Heart right ventricle (tissue), 16 donors: ENCODE measurements around the gene CCDC86. TPM values are rescaled to one million over a fixed set of nuclear protein-coding genes. Genes with fewer than 3 reads are reported as not detected.

Experiments used
- ATAC-seq, 8 donors: fragments of 200-7000 bp; cut with Tn5 transposase; one replicate each; pipeline ENCODE4 v1.9.1; 2020; ENCODE audit warnings: mild to moderate bottlenecking in 8 of 8, moderate library complexity in 8 of 8, moderate number of reproducible peaks in 1 of 8
- DNase-seq, 2 donors: peaks; one replicate each; pipeline ENCODE4 v3.0.0-alpha.2; 2020
- H3K27ac ChIP-seq, 10 donors: fragments of 200-600 bp; sonication (generic) in 2 of 10; one replicate each; pipeline versions ENCODE4 v1.5.0 to v1.8.0; 2020 to 2022; ENCODE audit warnings: mild to moderate bottlenecking in 3 of 10
- H3K27me3 ChIP-seq, 7 donors: fragments of 200-600 bp; one replicate each; pipeline ENCODE4 v1.8.0; 2021 to 2022; ENCODE audit warnings: mild to moderate bottlenecking in 2 of 7
- H3K36me3 ChIP-seq, 9 donors: fragments of 200-600 bp; sonication (generic) in 1 of 9; one replicate each; pipeline versions ENCODE4 v1.5.0 to v1.8.0; 2020 to 2022; ENCODE audit warnings: mild to moderate bottlenecking in 2 of 9
- H3K4me1 ChIP-seq, 9 donors: fragments of 200-600 bp; sonication (generic) in 1 of 9; one replicate each; pipeline versions ENCODE4 v1.5.0 to v1.8.0; 2020 to 2022; ENCODE audit warnings: mild to moderate bottlenecking in 4 of 9
- H3K4me3 ChIP-seq, 10 donors: fragments of 200-600 bp; sonication (generic) in 2 of 10; one replicate each; pipeline versions ENCODE4 v1.5.0 to v1.8.0; 2020 to 2022; ENCODE audit warnings: mild to moderate bottlenecking in 7 of 10, moderate library complexity in 2 of 10
- H3K9me3 ChIP-seq, 11 donors: fragments of 200-600 bp in 10 of 11; sonication (generic) in 2 of 11; one replicate each; pipeline versions ENCODE4 v1.5.0 to v1.8.0; 2013 to 2022; ENCODE audit warnings: mild to moderate bottlenecking in 2 of 11, control low read depth in 1 of 11, moderate library complexity in 1 of 11
- CTCF ChIP-seq, 9 donors: fragments of 200-600 bp; sonication (generic) in 2 of 9; IDR thresholded peaks; one replicate each; pipeline versions ENCODE4 v1.5.0 to v1.8.0; 2021 to 2022; ENCODE audit warnings: antibody characterized with exemption in 9 of 9, mild to moderate bottlenecking in 5 of 9, moderate library complexity in 1 of 9
- WGBS, 2 donors: extraction: QIAGEN DNeasy Blood & Tissue Kit; methylation state at CpG; one replicate each; pipeline ENCODE4 v1.1.7; 2013; ENCODE audit warnings: inconsistent platforms in 1 of 2; 5-methylcytosine and 5-hydroxymethylcytosine counted together
- intact Hi-C, 10 donors: fragments of 100-400 bp; cut with DNase I; formaldehyde crosslinking; loops; one replicate each; pipeline versions ENCODE4 v1.11.1 to v1.14.2; 2022
- polyA plus RNA-seq, 2 donors: library from polyadenylated mRNA; stranded (reverse); fragments of 200-250 nt; gene quantifications; one replicate each; pipeline ENCODE4 v1.2.3, GENCODE V29; 2013
- total RNA-seq, 10 donors: library from RNA; stranded (reverse); fragmentation: NEBNext Ultra II Directional in 3 of 10; extraction: Animal tissue kit (Norgen Biotek cat#: 25700) in 3 of 10; gene quantifications; one replicate each; pipeline versions ENCODE4 v1.2.1 to v1.2.4, GENCODE V29; 2021 to 2023
- donor health status: Arrhythmogenic right ventricular cardiomyopathy.
- donor health status: ischemic (EF 13 %, LVEDD 7.1; RV severe dilation, severe dysfunction).
- donor health status: healthy with polysubstance abuse.
- donor health status: DM: no; HTN: yes; CAD: no.
- donor health status: DM: no; HTN: no; CAD: no.
- donor health status: ischemic (EF 25% LVEDD 6.9; RV normal size, moderate dysfunction).
- donor health status: ischemic (EF 25% LVEDD 5.7; RV mildly dilated, moderate dysfunction).
- donor health status: healthy.
- donor health status: DM: yes; HTN: yes; CAD: no.
- donor health status: Ischemic cardiomyopathy.
- donor health status: ischemic (EF 35%, LVEDD 5.7; RV mildly dilated, moderate dysfunction).
- donor health status: nonischemic (EF 11% LVEDD 7.7; RV severe dilation, severe dysfunction).
- donor health status: DM: yes; HTN: yes; CAD: no.
- donor health status: PGD.
- donor health status: ischemic (EF 29% LVEDD 5.4; RV normal size, mild dysfunction).
- donor health status: nonischemic (EF 23%, LVEDD 6.1; RV moderate dilation, normal function).

CCDC86 gene
- total and polyA plus RNA-seq, 12 donors, result 6.6 to 26.5 (median 9.2) TPM

GRCh38 chr11:60851327-60852104 is 9.6 kb downstream of the CCDC86 start:
- WGBS, 2 donors, result 88 to 91% methylated on average over 17 of the region's 17 CpGs
- no peak for TF ChIP-seq CTCF (IDR thresholded peaks at IDR 0.05)
- H3K9me3 ChIP-seq, result no peaks in the 10 kb centered on the region
- ATAC-seq (no peak), DNase-seq (no peak)
- peaks cover 0 to 7% (median 0%) of the 10 kb centered on the region in 7 donors for H3K27me3 ChIP-seq
- no peak overlapping the region for H3K27ac ChIP-seq
- intact Hi-C loops, result no loop called here
- no peaks in the 10 kb centered on the region for H3K4me1 ChIP-seq
- H3K4me3 ChIP-seq, result no peak overlapping the region
- peaks cover 0 to 64% (median 21%) of the 10 kb centered on the region in 9 donors for H3K36me3 ChIP-seq

- DNase-seq (no peak), ATAC-seq (no peak)
- Histone ChIP-seq H3K27ac (no peak overlapping the region), H3K4me1 (no peaks in the 10 kb centered on the region), H3K4me3 (no peak overlapping the region), H3K9me3 (no peaks in the 10 kb centered on the region), H3K36me3 (peaks cover 0 to 59% (median 21%) of the 10 kb centered on the region in 9 donors), H3K27me3 (peaks cover 0 to 7% (median 0%) of the 10 kb centered on the region in 7 donors)
- no peak for TF ChIP-seq CTCF (IDR thresholded peaks at IDR 0.05)
- intact Hi-C loops, result no loop called here
- 41 to 61% methylated on average over 66 to 78 of the region's 78 CpGs for WGBS, 2 donors
These were observed 10.4 kb downstream of the CCDC86 start for GRCh38 chr11:60852117-60852981.

GRCh38 chr11:60852982-60853950 is 11.4 kb downstream of the CCDC86 start:
- no peak for ATAC-seq

More at GRCh38 chr11:60852982-60853950, 11.4 kb downstream of the CCDC86 start:
- no peak for TF ChIP-seq CTCF (IDR thresholded peaks at IDR 0.05)
- 77 to 86% methylated on average over 68 of the region's 68 CpGs for WGBS, 2 donors
- Histone ChIP-seq H3K4me3 (peak overlapping the region in 3 of 10 donors; percentile 23 to 39 (median 32)), H3K27me3 (peaks cover 0 to 7% (median 0%) of the 10 kb centered on the region in 7 donors), H3K4me1 (peaks cover 0 to 5% (median 0%) of the 10 kb centered on the region in 9 donors), H3K27ac (no peak overlapping the region), H3K36me3 (peaks cover 0 to 49% (median 21%) of the 10 kb centered on the region in 9 donors), H3K9me3 (no peaks in the 10 kb centered on the region)
- intact Hi-C loops, result no loop called here
- no peak for DNase-seq
